ENCODE measurements around the gene RMP24.

Gene RMP24

DNA sequence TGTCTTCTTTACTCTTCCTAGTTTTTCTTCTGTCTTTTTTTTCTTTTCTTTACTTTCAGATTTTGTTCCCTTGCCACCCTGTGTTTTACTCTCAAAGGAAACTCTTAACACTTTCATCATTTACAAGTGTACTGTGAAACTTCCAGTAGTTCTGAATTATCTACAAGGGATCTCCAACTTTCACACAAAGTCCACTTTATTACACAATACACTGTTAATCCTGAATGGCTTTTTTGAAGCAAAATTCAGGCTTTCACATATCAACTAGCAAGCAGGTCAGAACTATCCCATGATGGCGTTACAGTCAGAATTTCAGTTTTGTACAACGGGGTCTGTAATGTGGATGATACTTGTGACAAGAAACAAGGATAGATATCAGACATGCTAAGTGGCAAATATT, 34.5 kb downstream of the RMP24 start:
- Histone ChIP-seq H3K4me3 (ENCODE audit: insufficient read depth, low read depth, low read length) (no peak overlapping the region), H3K27ac (ENCODE audit: insufficient read depth, low read length) (no peak overlapping the region), H2AFZ (replicated peaks; ENCODE audit: low read length, poor library complexity) (no peak overlapping the region), H3K9me1 (ENCODE audit: insufficient read depth, low read length) (peaks cover 3% of the 10 kb centered on the region; the same call in 1 of the 2 replicates), H4K20me1 (ENCODE audit: insufficient read depth, low read length) (no peaks in the 10 kb centered on the region), H3K4me1 (ENCODE audit: control insufficient read depth, insufficient read depth, low read length) (no peaks in the 10 kb centered on the region), H2BK5ac (ENCODE audit: low read depth, low read length, poor library complexity, severe bottlenecking) (no peak overlapping the region), H2AK5ac (ENCODE audit: low read depth, low read length) (no peak overlapping the region), H2BK15ac (ENCODE audit: low read depth, low read length) (no peak overlapping the region), H3K4me2 (ENCODE audit: low read depth, low read length) (no peak overlapping the region), H4K8ac (ENCODE audit: low read depth in 2 of 2, low read length in 2 of 2) (no peak overlapping the region), H3K36me3 (ENCODE audit: control insufficient read depth, insufficient read depth, low read length) (no peaks in the 10 kb centered on the region), H2BK120ac (ENCODE audit: low read depth, low read length) (no peak overlapping the region), H2AK9ac (replicated peaks; ENCODE audit: low read depth, low read length, poor library complexity) (no peak overlapping the region), H3K9ac (ENCODE audit: low read depth, low read length) (no peak overlapping the region), H3K27me3 (ENCODE audit: control insufficient read depth, insufficient read depth, low read length) (no peaks in the 10 kb centered on the region), H3K4ac (ENCODE audit: low read depth, low read length) (no peak overlapping the region), H4K91ac (ENCODE audit: insufficient read depth, low read depth, low read length) (no peak overlapping the region), H3K23ac (ENCODE audit: low read depth, low read length) (no peak overlapping the region), H3K14ac (replicated peaks; ENCODE audit: low read depth, low read length) (no peak overlapping the region), H3K9me3 (ENCODE audit: control insufficient read depth, insufficient read depth, low read length) (no peaks in the 10 kb centered on the region), H4K5ac (ENCODE audit: low read depth, low read length) (no peak overlapping the region), H3K18ac (ENCODE audit: low read depth, low read length) (no peak overlapping the region), H3K79me1 (ENCODE audit: low read depth in 1 of 2, low read length in 2 of 2) (no peaks in the 10 kb centered on the region), H3K56ac (ENCODE audit: extremely low read depth, insufficient read depth, low read length) (no peak overlapping the region), H2BK20ac (ENCODE audit: low read depth, low read length) (no peak overlapping the region)
- intact Hi-C loops (cut with micrococcal nuclease), result no loop called here
- in situ Hi-C loops (cut with MboI; ENCODE audit: low sequenced_read_pairs), result no loop called here
- peak; percentile 42 for TF ChIP-seq CEBPB (IDR thresholded peaks at IDR 0.05; ENCODE audit: low read depth, low read length)
- TF ChIP-seq POLR2A (IDR thresholded peaks at IDR 0.05; ENCODE audit: low read depth, low read length), result no peak
- no peak for TF ChIP-seq MAZ (IDR thresholded peaks at IDR 0.05; ENCODE audit: borderline replicate concordance, low read depth, low read length)
- dilution Hi-C loops (cut with HindIII; ENCODE audit: low sequenced_read_pairs, unreplicated experiment), result no loop called here
- ATAC-seq (ENCODE audit: low read depth), result no peak
- BruUV-seq (replicated peaks), result no TSS peak
- ChIA-PET POLR2A (ENCODE audit: unreplicated experiment) (interaction anchor here (0.9 kb wide), 1 partner anchor 190 kb away, joined by 3 read pairs; no protein-coding TSS in a partner anchor), CTCF (no interaction called here)
- 100% methylated on average over 2 of the region's 2 CpGs; no CpG with 5 or more reads in 1 of the 2 experiments for whole genome bisulfite sequencing, 2 experiments (ENCODE audit: extremely low coverage in 2 of 2, insufficient read length in 1 of 2)
- DNase-seq, result no peak

Data from IMR-90 (cell line).